ENCODE data around the gene OTX2.

Gene OTX2

DNA sequence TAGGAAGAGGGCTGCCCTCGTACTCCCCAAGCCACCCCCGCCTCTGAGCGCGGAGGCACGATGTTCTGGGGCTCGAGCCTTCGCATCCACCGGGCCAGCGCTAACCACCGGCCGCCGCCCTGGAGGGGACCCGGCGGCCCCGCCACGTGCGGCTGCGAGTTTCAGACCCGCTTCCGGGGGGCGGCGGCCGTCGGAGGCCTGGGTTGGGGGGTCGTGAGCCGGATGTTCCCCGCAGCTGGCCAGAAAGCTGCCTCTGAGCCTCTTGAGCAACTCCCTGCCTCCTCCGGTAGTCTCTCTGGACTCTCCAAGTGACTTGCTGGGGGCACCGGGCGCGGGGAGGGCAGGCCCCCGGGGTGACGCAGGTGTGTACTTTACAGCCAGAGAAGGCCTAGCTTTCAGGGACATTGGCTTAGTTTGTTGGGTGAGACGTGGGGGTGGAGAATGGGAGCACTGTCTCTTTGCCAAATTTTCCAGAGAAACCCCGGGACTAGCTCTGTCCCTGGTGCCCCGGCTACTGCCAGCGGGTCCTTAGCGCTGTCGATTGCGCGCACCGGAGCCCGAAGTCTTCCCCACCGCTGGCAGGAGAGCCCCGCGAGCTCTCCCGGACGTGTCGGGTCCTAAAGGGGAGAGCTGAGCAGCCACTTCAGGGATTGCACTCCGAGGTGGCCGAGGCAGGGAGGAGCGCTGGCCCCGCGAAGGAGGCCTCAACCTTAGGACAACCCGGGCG lies 15.6 kb downstream of the OTX2 start:
- DNase-seq = no peak

DNA sequence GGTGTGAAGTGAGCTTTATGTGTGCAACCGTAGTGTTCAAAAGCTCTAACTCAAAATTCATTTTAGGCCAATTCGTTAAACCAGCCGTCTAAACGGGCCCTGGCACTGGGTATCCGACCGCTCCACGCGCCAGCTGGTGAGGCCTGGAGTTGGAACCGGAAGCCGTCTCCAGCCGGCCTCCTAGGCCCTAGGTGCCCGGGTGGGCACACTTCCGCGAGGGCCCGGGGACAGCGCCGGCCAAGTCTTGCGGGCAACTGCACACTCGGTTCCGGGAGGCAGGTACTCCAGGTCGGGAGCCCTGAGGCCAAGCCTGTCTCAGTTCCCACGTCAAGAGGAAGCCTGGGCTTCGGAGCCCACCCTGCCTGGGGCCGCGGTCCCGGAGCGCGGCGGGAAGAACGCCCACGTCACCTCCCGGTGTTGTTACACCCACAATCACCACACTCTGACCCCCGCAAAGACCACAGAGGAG lies 16.2 kb downstream of the OTX2 start:
- DNase-seq = no peak

DNA sequence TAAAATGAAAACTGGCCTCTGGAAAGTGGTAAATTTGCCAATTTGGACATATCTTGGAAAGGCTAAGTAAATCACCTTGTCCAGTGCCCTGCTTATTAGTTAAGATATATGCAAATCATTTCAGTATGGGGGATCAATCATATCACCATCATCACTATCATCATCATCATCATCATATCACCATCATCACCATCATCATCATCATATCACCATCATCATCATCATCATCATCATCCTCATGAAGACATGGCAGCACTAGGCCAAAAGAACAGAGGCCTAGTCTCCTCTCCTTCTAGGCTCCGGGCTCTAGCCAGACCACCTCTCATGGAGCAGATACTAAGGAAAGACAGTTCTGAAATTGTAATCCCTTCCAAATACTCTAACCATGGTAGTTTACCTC lies 20.3 kb downstream of the OTX2 start:
- DNase-seq = no peak

GRCh38 chr14:56787530-56787929 lies 22.7 kb downstream of the OTX2 start:
- DNase-seq = no peak

DNA sequence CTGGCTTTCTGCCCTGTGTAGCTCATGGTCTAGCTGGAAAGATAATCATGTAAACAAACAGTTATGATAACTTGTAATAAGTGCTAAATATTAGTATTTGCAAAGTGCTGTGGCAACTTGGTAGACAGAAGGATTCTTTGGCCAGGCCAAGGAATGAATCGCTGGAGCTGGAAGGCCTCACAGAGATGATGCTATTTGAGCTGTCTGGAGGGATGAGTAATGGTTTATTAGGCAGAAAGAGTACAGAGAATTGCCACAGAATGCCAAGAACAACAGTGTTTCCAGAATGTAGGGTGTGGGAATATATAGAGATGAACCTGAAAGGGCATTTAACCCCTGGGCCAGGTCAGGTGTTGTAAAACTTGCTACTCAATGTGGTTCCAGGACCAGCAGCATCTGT lies 27.6 kb downstream of the OTX2 start:
- no peak for DNase-seq

GRCh38 chr14:56774503-56774902 lies 35.8 kb downstream of the OTX2 start:
- peak; percentile 100 for DNase-seq

GRCh38 chr14:56770512-56770911 lies 39.8 kb downstream of the OTX2 start:
- no peak for DNase-seq

- peak; percentile 100 for DNase-seq
Measured at GRCh38 chr14:56760164-56760914, 49.9 kb downstream of the OTX2 start.

GRCh38 chr14:56759633-56760032 lies 50.6 kb downstream of the OTX2 start:
- no peak for DNase-seq

DNA sequence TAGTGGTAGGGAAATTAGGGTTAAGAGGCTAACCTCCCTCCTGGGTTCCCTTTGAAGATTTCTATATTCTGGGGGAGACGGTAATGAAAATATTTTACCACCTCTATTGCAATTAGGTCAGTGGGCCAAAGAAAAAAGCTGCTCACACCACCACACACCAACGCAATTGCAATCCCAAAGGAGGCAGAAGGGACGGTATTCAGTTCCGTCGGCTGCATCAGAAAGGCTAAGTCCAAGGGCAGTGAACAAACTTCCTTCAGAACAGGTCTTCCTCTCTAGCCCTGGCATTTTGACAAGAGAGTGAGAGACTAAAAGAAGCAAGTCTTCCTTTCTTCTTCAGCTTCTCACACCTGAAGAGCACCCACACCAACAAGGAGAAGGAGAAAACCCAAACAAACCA lies 51.2 kb downstream of the OTX2 start:
- peak; percentile 88 for DNase-seq

DNA sequence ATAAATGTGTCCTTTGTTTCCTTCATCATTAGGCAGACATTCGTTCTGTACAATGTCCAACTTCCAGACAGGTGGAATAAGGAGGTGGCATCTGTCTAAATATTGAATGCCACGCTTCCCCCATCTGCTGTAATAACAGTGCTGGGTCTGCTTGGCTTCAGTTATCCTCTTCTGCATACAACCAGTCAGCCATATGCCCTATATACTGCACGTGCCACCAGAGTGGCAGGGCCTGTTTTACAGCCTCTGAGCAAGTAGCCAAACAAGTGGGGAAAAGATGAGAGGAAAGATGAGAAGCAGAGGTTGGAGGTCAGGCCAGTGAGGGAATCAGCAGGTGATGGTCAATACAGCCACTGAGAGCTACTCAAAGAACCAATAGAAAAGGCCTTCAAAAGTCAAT lies 55.4 kb downstream of the OTX2 start:
- DNase-seq = peak; percentile 100

- DNase-seq = peak; percentile 96
Measured at GRCh38 chr14:56753396-56753795, 56.9 kb downstream of the OTX2 start.

DNA sequence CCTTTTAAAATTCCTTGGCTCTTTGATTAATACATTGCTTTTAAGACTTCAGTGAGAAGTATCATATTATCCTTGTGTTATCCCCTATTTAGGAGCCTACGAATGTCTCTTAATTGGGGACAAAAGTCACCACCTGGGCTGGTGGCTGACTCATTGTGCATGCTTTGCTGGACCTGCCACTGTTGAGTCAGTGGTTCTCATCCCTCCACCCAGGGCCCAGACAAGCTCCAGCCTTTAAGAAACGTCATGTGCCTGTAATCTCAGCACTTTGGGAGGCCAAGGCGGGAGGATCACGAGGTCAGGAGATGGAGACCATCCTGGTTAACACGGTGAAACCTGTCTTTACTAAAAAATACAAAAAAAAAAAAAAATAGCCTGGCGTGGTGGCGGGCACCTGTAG lies 57.9 kb downstream of the OTX2 start:
- peak; percentile 63 for DNase-seq

GRCh38 chr14:56751471-56751870 lies 58.8 kb downstream of the OTX2 start:
- DNase-seq = peak; percentile 99
